SK-N-SH treated with all-trans-retinoic acid at 6 μM for 48 hours (cell line): ENCODE results near the gene AGAP1.

Source experiments
- ATAC-seq: fragments of 200-7000 bp; cut with Tn5 transposase; 3 replicates; pipeline ENCODE4 v1.9.1; 2020; ENCODE audit warnings: mild to moderate bottlenecking, moderate library complexity
- ARNTL ChIP-seq: fragments of 450-650 bp; formaldehyde crosslinking; IDR thresholded peaks from 2 replicates; pipeline ENCODE4 v1.5.0; 2020; ENCODE audit warnings: low read depth, mild to moderate bottlenecking, moderate library complexity, borderline replicate concordance
- BACH2 ChIP-seq: fragments of 250-450 bp; sonication (Bioruptor Pico); IDR thresholded peaks from 2 replicates; pipeline ENCODE4 v1.9.0; 2021; ENCODE audit warnings: mild to moderate bottlenecking, borderline replicate concordance
- CSDC2 ChIP-seq: fragments of 250-450 bp; sonication (Bioruptor Pico); IDR thresholded peaks from 2 replicates; pipeline ENCODE4 v1.5.0; 2020; ENCODE audit warnings: mild to moderate bottlenecking, moderate library complexity
- GLIS3 ChIP-seq: fragments of 250-450 bp; sonication (Bioruptor Pico); IDR thresholded peaks from 2 replicates; pipeline ENCODE4 v1.5.0; 2020; ENCODE audit warnings: mild to moderate bottlenecking, moderate library complexity
- ISL1 ChIP-seq: fragments of 250-450 bp; sonication (Bioruptor Pico); IDR thresholded peaks from 2 replicates; pipeline ENCODE4 v2.1.2; 2022; ENCODE audit warnings: mild to moderate bottlenecking, moderate library complexity
- OSR1 ChIP-seq: fragments of 250-450 bp; sonication (Bioruptor Pico); IDR thresholded peaks from 2 replicates; pipeline ENCODE4 v1.8.0; 2022; ENCODE audit warnings: moderate library complexity, mild to moderate bottlenecking, inconsistent platforms
- PPARA ChIP-seq: fragments of 250-450 bp; sonication (Bioruptor Pico); IDR thresholded peaks from 2 replicates; pipeline ENCODE4 v1.5.0; 2020; ENCODE audit warnings: mild to moderate bottlenecking, borderline replicate concordance
- RARB ChIP-seq: fragments of 250-450 bp; sonication (Bioruptor Pico); IDR thresholded peaks from 2 replicates; pipeline ENCODE4 v1.8.0; 2021; ENCODE audit warnings: mild to moderate bottlenecking, moderate library complexity
- SNAI2 ChIP-seq: fragments of 250-450 bp; sonication (Bioruptor Pico); IDR thresholded peaks from 2 replicates; pipeline ENCODE4 v1.5.0; 2020; ENCODE audit warnings: mild to moderate bottlenecking, moderate library complexity
- TCF4 ChIP-seq: fragments of 250-450 bp; sonication (Bioruptor Pico); IDR thresholded peaks from 2 replicates; pipeline ENCODE4 v1.8.0; 2021; ENCODE audit warnings: mild to moderate bottlenecking, moderate library complexity, borderline replicate concordance
- TOX ChIP-seq: fragments of 250-450 bp; sonication (Bioruptor Pico); IDR thresholded peaks from 2 replicates; pipeline ENCODE4 v1.8.0; 2021; ENCODE audit warnings: mild to moderate bottlenecking, moderate library complexity, borderline replicate concordance
- ZC3H10 ChIP-seq: fragments of 250-450 bp; sonication (Bioruptor Pico); IDR thresholded peaks from 2 replicates; pipeline ENCODE4 v1.5.1; 2021; ENCODE audit warnings: mild to moderate bottlenecking, moderate library complexity
- ZFP3 ChIP-seq: fragments of 250-450 bp; sonication (Bioruptor Pico); IDR thresholded peaks from 2 replicates; pipeline ENCODE4 v1.5.0; 2020; ENCODE audit warnings: mild to moderate bottlenecking, moderate library complexity
- ZFP30 ChIP-seq: fragments of 450-650 bp; formaldehyde crosslinking; IDR thresholded peaks from 2 replicates; pipeline ENCODE4 v1.5.0; 2022; ENCODE audit warnings: mild to moderate bottlenecking, moderate library complexity
- ZNF70 ChIP-seq: fragments of 450-650 bp; formaldehyde crosslinking; IDR thresholded peaks from 2 replicates; pipeline ENCODE4 v1.5.0; 2020; ENCODE audit warnings: mild to moderate bottlenecking, moderate library complexity
- ZNF8 ChIP-seq: fragments of 450-650 bp; formaldehyde crosslinking; IDR thresholded peaks from 2 replicates; pipeline ENCODE4 v1.5.0; 2020; ENCODE audit warnings: mild to moderate bottlenecking, moderate library complexity
- TF ChIP-seq, protein P1 (sequence below): fragments of 250-450 bp; sonication (Bioruptor Pico); IDR thresholded peaks from 2 replicates; pipeline ENCODE4 v1.5.1; 2020; ENCODE audit warnings: low read depth, mild to moderate bottlenecking, moderate library complexity
- TF ChIP-seq, protein P2 (sequence below): fragments of 250-450 bp; sonication (Bioruptor Pico); IDR thresholded peaks from 2 replicates; pipeline ENCODE4 v1.5.0; 2020; ENCODE audit warnings: mild to moderate bottlenecking, moderate library complexity
- TF ChIP-seq, protein P3 (sequence below): fragments of 250-450 bp; sonication (Bioruptor Pico); IDR thresholded peaks from 2 replicates; pipeline ENCODE4 v1.8.0; 2020; ENCODE audit warnings: mild to moderate bottlenecking, moderate library complexity, borderline replicate concordance
- TF ChIP-seq, protein P4 (sequence below): fragments of 250-450 bp; sonication (Bioruptor Pico); IDR thresholded peaks from 2 replicates; pipeline ENCODE4 v1.5.1; 2021; ENCODE audit warnings: mild to moderate bottlenecking, moderate library complexity
- TF ChIP-seq, protein P5 (sequence below): fragments of 250-450 bp; sonication (Bioruptor Pico); IDR thresholded peaks from 2 replicates; pipeline ENCODE4 v1.8.0; 2021; ENCODE audit warnings: low read depth, mild to moderate bottlenecking, moderate library complexity, borderline replicate concordance

AGAP1 gene

DNA sequence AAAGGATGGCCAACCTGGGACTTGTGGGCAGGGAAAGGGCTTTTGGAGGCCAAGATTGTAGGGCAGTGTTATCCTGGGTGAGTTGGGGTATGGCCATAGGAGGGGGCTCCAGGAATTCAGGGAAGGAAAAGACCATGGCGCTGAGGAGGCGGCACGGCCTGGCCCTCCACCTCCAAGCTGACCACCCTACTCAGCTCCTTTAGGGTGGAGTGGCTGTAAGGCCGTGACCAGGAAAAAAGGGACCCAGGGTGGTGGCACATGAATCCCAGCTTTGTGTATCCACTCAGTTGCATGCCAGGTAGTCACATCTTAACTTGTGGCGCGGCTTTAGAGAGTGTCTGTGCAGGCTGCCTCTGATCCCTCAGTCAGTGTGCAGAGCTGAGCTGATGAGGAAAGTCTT lies 168.1 kb downstream of the AGAP1 start (continued):
- TF ChIP-seq GLIS3 (CRISPR knock-in tag) (no peak), ZFP3 (CRISPR knock-in tag) (no peak), ARNTL (no peak), OSR1 (CRISPR knock-in tag) (no peak), ZNF70 (no peak)

DNA sequence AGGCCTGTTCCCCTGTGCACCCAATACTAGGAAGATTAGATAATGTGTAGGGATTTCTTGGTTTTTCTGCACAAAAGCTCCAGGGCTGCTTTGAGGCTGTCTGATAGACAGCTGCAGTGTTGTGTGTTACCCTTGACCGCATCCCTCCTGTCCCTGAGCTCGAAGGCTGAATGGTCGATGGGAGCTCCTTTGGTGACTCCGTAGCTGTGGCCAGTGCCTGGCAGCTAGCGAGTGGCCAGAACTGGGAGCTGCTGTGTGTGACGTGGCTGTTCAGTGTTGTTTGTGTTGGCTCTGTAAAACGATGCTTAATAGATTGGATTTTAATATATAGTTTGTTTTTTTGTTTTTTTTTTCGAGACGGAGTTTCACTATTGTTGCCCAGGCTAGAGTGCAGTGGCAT lies 170.0 kb downstream of the AGAP1 start:
- TF ChIP-seq TCF4 (CRISPR knock-in tag) = no peak
- TF ChIP-seq, protein P1, sequence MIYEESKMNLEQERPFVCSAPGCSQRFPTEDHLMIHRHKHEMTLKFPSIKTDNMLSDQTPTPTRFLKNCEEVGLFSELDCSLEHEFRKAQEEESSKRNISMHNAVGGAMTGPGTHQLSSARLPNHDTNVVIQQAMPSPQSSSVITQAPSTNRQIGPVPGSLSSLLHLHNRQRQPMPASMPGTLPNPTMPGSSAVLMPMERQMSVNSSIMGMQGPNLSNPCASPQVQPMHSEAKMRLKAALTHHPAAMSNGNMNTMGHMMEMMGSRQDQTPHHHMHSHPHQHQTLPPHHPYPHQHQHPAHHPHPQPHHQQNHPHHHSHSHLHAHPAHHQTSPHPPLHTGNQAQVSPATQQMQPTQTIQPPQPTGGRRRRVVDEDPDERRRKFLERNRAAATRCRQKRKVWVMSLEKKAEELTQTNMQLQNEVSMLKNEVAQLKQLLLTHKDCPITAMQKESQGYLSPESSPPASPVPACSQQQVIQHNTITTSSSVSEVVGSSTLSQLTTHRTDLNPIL = no peak
- TF ChIP-seq ZNF70 = no peak
- TF ChIP-seq TOX (CRISPR knock-in tag) = no peak
- no peak for TF ChIP-seq ZNF8 (CRISPR knock-in tag)
- TF ChIP-seq SNAI2 (CRISPR knock-in tag) = no peak
- TF ChIP-seq PPARA = no peak
- TF ChIP-seq, protein P2, sequence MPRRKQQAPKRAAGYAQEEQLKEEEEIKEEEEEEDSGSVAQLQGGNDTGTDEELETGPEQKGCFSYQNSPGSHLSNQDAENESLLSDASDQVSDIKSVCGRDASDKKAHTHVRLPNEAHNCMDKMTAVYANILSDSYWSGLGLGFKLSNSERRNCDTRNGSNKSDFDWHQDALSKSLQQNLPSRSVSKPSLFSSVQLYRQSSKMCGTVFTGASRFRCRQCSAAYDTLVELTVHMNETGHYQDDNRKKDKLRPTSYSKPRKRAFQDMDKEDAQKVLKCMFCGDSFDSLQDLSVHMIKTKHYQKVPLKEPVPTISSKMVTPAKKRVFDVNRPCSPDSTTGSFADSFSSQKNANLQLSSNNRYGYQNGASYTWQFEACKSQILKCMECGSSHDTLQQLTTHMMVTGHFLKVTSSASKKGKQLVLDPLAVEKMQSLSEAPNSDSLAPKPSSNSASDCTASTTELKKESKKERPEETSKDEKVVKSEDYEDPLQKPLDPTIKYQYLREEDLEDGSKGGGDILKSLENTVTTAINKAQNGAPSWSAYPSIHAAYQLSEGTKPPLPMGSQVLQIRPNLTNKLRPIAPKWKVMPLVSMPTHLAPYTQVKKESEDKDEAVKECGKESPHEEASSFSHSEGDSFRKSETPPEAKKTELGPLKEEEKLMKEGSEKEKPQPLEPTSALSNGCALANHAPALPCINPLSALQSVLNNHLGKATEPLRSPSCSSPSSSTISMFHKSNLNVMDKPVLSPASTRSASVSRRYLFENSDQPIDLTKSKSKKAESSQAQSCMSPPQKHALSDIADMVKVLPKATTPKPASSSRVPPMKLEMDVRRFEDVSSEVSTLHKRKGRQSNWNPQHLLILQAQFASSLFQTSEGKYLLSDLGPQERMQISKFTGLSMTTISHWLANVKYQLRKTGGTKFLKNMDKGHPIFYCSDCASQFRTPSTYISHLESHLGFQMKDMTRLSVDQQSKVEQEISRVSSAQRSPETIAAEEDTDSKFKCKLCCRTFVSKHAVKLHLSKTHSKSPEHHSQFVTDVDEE (CRISPR knock-in tag) = no peak
- no peak for TF ChIP-seq CSDC2 (CRISPR knock-in tag)
- TF ChIP-seq ZC3H10 (CRISPR knock-in tag) = no peak
- TF ChIP-seq, protein P3, sequence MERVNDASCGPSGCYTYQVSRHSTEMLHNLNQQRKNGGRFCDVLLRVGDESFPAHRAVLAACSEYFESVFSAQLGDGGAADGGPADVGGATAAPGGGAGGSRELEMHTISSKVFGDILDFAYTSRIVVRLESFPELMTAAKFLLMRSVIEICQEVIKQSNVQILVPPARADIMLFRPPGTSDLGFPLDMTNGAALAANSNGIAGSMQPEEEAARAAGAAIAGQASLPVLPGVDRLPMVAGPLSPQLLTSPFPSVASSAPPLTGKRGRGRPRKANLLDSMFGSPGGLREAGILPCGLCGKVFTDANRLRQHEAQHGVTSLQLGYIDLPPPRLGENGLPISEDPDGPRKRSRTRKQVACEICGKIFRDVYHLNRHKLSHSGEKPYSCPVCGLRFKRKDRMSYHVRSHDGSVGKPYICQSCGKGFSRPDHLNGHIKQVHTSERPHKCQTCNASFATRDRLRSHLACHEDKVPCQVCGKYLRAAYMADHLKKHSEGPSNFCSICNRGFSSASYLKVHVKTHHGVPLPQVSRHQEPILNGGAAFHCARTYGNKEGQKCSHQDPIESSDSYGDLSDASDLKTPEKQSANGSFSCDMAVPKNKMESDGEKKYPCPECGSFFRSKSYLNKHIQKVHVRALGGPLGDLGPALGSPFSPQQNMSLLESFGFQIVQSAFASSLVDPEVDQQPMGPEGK (CRISPR knock-in tag) = no peak
- no peak for TF ChIP-seq RARB
- no peak for TF ChIP-seq OSR1 (CRISPR knock-in tag)
- TF ChIP-seq BACH2 (CRISPR knock-in tag) = no peak
- no peak for TF ChIP-seq ZFP3 (CRISPR knock-in tag)
- TF ChIP-seq ISL1 (CRISPR knock-in tag) = no peak
- TF ChIP-seq, protein P4, sequence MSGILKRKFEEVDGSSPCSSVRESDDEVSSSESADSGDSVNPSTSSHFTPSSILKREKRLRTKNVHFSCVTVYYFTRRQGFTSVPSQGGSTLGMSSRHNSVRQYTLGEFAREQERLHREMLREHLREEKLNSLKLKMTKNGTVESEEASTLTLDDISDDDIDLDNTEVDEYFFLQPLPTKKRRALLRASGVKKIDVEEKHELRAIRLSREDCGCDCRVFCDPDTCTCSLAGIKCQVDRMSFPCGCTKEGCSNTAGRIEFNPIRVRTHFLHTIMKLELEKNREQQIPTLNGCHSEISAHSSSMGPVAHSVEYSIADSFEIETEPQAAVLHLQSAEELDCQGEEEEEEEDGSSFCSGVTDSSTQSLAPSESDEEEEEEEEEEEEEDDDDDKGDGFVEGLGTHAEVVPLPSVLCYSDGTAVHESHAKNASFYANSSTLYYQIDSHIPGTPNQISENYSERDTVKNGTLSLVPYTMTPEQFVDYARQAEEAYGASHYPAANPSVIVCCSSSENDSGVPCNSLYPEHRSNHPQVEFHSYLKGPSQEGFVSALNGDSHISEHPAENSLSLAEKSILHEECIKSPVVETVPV = no peak
- TF ChIP-seq ZFP30 (CRISPR knock-in tag) = no peak
- TF ChIP-seq, protein P5, sequence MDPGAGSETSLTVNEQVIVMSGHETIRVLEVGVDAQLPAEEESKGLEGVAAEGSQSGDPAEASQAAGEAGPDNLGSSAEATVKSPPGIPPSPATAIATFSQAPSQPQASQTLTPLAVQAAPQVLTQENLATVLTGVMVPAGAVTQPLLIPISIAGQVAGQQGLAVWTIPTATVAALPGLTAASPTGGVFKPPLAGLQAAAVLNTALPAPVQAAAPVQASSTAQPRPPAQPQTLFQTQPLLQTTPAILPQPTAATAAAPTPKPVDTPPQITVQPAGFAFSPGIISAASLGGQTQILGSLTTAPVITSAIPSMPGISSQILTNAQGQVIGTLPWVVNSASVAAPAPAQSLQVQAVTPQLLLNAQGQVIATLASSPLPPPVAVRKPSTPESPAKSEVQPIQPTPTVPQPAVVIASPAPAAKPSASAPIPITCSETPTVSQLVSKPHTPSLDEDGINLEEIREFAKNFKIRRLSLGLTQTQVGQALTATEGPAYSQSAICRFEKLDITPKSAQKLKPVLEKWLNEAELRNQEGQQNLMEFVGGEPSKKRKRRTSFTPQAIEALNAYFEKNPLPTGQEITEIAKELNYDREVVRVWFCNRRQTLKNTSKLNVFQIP (CRISPR knock-in tag) = no peak
- no peak for ATAC-seq

DNA sequence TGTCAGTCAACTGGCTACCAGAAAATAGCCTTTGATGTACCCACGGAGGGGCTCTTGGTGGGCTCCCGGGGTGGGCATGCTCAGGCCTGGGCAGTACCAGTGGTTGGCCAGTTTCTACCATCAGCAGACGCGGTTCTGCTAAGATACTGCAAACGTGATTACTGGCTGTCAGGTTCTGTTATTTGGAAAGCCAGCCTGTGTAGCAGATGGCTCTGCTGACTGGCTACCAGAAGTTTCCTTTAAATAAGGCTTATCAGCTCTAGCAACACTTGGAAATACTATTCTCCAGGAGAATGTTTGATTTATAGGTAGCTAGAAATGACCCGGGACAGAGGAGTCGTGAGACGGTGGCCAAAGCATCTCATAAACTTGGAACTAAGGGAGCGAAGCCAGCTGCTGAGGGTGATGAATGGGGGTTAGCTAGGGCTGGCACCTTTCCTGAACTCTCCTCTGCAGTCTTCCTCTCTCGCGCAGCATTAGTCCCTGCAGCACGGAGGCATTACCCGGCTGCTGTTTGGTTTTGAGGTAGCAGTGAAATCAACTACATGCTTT lies 171.9 kb downstream of the AGAP1 start:
- peak; percentile 35 for ATAC-seq
- no peak for TF ChIP-seq TOX (CRISPR knock-in tag)
